ENCODE results near the gene PARD3B. TPM values are rescaled to one million over a fixed set of nuclear protein-coding genes. Genes with fewer than 3 reads are reported as not detected.

PARD3B gene
- total RNA-seq, 1 donor from 2014 or later = 29.7 TPM

- H3K9me3 Mint-ChIP-seq (ENCODE audit: low read depth) = peaks cover 3% of the 10 kb centered on the region
- H3K4me3 Mint-ChIP-seq (ENCODE audit: low read depth) = no peak overlapping the region
- H3K27ac Mint-ChIP-seq = no peak overlapping the region
- no peak for DNase-seq (ENCODE audit: low spot score, unreplicated experiment)
- H3K27me3 Mint-ChIP-seq = no peaks in the 10 kb centered on the region
- no peak for TF ChIP-seq CTCF (IDR thresholded peaks at IDR 0.05; ENCODE audit: unreplicated experiment)
- peaks cover 11% of the 10 kb centered on the region for H3K36me3 Mint-ChIP-seq (ENCODE audit: insufficient read depth)
- no peaks in the 10 kb centered on the region for H3K4me1 Mint-ChIP-seq (ENCODE audit: low read depth)
Measured at GRCh38 chr2:205501826-205502225, 956.6 kb downstream of the PARD3B start.

GRCh38 chr2:205505371-205505770 lies 960.1 kb downstream of the PARD3B start:
- Mint-ChIP-seq H3K4me1 (ENCODE audit: low read depth) (peaks cover 4% of the 10 kb centered on the region), H3K4me3 (ENCODE audit: low read depth) (no peak overlapping the region), H3K9me3 (ENCODE audit: low read depth) (peaks cover 3% of the 10 kb centered on the region), H3K36me3 (ENCODE audit: insufficient read depth) (peaks cover 7% of the 10 kb centered on the region), H3K27me3 (no peaks in the 10 kb centered on the region), H3K27ac (no peak overlapping the region)
- DNase-seq (ENCODE audit: low spot score, unreplicated experiment) = no peak
- TF ChIP-seq CTCF (IDR thresholded peaks at IDR 0.05; ENCODE audit: unreplicated experiment) = no peak

GRCh38 chr2:205509655-205510054 lies 964.4 kb downstream of the PARD3B start:
- no peaks in the 10 kb centered on the region for H3K36me3 Mint-ChIP-seq (ENCODE audit: insufficient read depth)
- no peaks in the 10 kb centered on the region for H3K27me3 Mint-ChIP-seq
- H3K9me3 Mint-ChIP-seq (ENCODE audit: low read depth) = no peaks in the 10 kb centered on the region
- H3K27ac Mint-ChIP-seq = no peak overlapping the region
- DNase-seq (ENCODE audit: low spot score, unreplicated experiment) = no peak
- TF ChIP-seq CTCF (IDR thresholded peaks at IDR 0.05; ENCODE audit: unreplicated experiment) = no peak
- H3K4me3 Mint-ChIP-seq (ENCODE audit: low read depth) = no peak overlapping the region
- peaks cover 10% of the 10 kb centered on the region for H3K4me1 Mint-ChIP-seq (ENCODE audit: low read depth)

- no peaks in the 10 kb centered on the region for H3K36me3 Mint-ChIP-seq (ENCODE audit: insufficient read depth)
- no peak for DNase-seq (ENCODE audit: low spot score, unreplicated experiment)
- H3K4me3 Mint-ChIP-seq (ENCODE audit: low read depth) = no peak overlapping the region
- no peak for TF ChIP-seq CTCF (IDR thresholded peaks at IDR 0.05; ENCODE audit: unreplicated experiment)
- peaks cover 10% of the 10 kb centered on the region for H3K4me1 Mint-ChIP-seq (ENCODE audit: low read depth)
- peaks cover 5% of the 10 kb centered on the region for H3K9me3 Mint-ChIP-seq (ENCODE audit: low read depth)
- H3K27me3 Mint-ChIP-seq = no peaks in the 10 kb centered on the region
- no peak overlapping the region for H3K27ac Mint-ChIP-seq
Measured at GRCh38 chr2:205510345-205510744, 965.1 kb downstream of the PARD3B start.

- no peak for DNase-seq (ENCODE audit: low spot score, unreplicated experiment)
- Mint-ChIP-seq H3K27ac (no peak overlapping the region), H3K27me3 (no peaks in the 10 kb centered on the region), H3K36me3 (ENCODE audit: insufficient read depth) (no peaks in the 10 kb centered on the region), H3K4me1 (ENCODE audit: low read depth) (peaks cover 10% of the 10 kb centered on the region), H3K9me3 (ENCODE audit: low read depth) (peaks cover 5% of the 10 kb centered on the region), H3K4me3 (ENCODE audit: low read depth) (no peak overlapping the region)
- no peak for TF ChIP-seq CTCF (IDR thresholded peaks at IDR 0.05; ENCODE audit: unreplicated experiment)
Measured at GRCh38 chr2:205511221-205511620, 965.9 kb downstream of the PARD3B start.

Measured in progenitor cell of endocrine pancreas (in vitro differentiated cells).